Fibroblast of pulmonary artery (primary cell): Measurements from ENCODE around the gene MAP3K6.
A peak's percentile ranks its signal among the peaks of the same experiment; 100 is the strongest.

Experiments used
- DNase-seq: peaks from one replicate; pipeline ENCODE4 v3.0.0-alpha.2; 2010; ENCODE audit warnings: low read depth
- H3K4me3 ChIP-seq: replicated peaks from 2 replicates; pipeline ENCODE4 v1.5.1; 2011; ENCODE audit warnings: low read depth, mild to moderate bottlenecking, control low read depth, low read length, moderate library complexity
- TF ChIP-seq, protein P1 (sequence below): IDR thresholded peaks from 2 replicates; pipeline ENCODE4 v1.5.1; 2011; ENCODE audit warnings: mild to moderate bottlenecking, control low read depth, low read length, inconsistent platforms; ENCODE audit errors: missing control alignments

The MAP3K6 gene

DNA sequence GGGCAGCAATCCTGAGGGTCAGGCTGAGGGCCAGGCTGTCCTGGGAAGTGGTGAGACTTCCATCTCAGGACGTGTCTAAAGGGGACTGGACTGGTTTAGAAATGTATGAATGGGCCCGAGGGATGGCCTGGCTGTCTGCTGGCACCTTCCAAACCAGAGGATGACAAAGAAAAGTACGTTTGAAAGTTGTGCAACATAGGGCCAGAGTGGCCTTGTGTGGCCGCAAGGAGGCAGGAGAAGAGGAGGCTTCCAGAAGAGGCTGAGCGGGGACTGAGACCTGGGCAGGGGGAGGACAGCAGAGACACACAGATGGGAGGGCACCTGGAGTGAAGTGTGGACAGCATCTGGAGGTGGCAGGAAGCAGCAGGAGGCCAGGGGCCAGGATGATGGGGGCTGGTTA is 27.5 kb downstream of the MAP3K6 start:
- no peak for DNase-seq
- TF ChIP-seq, protein P1, sequence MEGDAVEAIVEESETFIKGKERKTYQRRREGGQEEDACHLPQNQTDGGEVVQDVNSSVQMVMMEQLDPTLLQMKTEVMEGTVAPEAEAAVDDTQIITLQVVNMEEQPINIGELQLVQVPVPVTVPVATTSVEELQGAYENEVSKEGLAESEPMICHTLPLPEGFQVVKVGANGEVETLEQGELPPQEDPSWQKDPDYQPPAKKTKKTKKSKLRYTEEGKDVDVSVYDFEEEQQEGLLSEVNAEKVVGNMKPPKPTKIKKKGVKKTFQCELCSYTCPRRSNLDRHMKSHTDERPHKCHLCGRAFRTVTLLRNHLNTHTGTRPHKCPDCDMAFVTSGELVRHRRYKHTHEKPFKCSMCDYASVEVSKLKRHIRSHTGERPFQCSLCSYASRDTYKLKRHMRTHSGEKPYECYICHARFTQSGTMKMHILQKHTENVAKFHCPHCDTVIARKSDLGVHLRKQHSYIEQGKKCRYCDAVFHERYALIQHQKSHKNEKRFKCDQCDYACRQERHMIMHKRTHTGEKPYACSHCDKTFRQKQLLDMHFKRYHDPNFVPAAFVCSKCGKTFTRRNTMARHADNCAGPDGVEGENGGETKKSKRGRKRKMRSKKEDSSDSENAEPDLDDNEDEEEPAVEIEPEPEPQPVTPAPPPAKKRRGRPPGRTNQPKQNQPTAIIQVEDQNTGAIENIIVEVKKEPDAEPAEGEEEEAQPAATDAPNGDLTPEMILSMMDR, result no peak
- H3K4me3 ChIP-seq, result no peak overlapping the region

DNA sequence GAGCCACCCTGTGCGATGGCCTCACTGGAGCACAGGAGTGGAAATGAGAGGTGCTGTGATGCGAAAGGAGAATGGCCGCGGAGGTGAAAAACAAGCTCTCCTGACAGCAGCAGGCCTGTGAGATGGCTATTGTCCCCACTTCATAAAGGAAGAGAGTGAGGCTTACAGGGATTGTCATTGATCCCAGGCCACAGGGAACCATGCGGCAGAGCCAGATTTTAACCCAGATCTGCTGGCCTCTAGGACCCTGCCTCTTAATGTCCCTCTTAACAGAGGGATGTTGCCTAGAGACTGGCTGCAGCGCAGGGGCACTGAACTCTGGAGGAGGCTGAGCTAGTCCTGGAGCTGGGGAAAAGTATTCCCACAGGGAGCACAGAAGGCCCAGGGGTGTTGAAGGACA is 28.0 kb downstream of the MAP3K6 start:
- TF ChIP-seq, protein P1, result no peak
- DNase-seq, result no peak
- H3K4me3 ChIP-seq, result no peak overlapping the region

DNA sequence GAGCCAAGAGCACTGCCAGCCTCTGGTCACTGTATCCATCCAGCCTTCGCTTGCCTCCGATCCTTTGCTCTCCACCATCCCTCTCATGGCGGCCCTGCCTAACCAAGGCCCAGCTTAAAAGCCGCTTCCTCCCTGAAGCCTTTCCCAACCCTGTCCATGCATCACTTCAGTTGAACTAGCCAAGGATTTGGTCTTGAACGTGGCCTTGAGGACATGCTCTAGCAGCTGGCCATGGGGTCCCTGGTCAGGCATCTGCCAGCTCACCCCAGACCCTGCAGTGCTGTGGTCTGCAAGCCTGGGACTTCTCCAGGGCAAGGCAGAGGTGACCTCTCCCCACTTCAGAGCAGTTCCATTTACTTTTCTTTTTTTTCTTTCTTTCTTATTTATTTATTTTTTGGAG is 30.0 kb downstream of the MAP3K6 start:
- TF ChIP-seq, protein P1, result no peak
- no peak overlapping the region for H3K4me3 ChIP-seq
- DNase-seq, result no peak

DNA sequence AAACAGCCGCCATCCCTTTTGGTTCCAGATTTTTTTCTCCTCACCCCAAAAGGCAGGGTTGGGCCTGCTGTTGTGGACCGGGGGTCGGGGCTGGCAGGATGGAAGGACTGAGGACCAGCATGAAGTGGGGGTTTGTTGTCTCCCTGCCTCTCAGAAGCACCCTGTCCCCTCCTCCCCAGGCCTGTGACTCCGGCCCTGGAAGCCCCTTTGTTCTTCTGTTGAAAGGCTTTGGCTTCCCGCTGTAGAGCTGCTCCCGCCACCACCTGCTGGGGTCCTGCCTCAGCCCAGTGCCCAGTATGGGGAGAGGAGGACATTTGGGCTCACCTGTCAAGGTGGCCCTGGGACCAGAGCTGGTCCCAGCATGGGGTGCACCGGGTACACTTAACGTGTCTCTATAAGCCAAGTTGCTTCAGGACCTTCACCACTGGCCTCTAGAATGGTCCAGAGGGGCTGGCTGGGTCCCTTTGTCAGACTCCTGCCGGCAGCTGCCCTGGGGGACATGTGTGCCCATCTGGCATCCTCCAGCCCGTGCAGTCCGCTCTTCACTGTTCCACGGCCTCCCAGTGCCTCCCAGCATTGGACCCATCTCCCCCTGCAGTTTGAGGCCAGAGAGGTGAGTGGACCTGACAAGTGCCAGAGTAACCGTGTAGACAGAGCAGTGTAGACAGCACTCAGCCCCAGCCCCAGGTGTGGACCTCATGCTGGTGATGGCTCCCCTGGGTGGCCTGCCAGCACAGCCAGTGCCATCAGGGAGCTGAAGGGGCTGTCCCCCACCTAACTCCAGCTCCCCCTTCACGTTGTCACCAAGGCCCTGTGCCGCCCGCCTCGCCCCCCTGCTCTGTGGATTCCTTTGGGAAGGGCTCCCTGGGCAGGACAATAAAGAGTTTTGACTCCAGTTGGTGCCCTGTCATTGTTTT is 31.0 kb downstream of the MAP3K6 start:
- TF ChIP-seq, protein P1, result no peak
- no peak overlapping the region for H3K4me3 ChIP-seq
- DNase-seq, result no peak

DNA sequence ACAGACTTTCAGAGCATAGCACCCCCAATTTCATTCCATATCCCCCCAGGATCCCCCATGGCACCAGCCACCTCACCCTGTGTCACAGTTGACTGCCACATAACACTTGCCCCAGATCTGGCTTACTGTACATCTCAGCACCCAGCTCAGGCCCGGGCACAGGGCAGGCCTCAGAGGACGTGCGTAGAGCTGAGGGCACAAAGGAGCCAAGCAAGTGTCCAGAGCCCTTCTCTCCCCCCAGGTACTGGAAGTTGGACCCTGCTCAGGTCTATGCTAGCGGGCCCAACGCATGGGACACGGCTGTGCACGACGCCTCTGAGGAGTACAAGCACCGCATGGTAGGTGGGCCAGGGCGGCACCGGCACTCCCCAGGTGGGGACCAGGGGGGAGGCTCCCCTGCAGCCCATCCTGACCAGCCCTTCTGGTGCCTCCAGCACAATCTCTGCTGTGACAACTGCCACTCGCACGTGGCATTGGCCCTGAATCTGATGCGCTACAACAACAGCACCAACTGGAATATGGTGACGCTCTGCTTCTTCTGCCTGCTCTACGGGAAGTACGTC is 33.0 kb downstream of the MAP3K6 start:
- no peak overlapping the region for H3K4me3 ChIP-seq
- TF ChIP-seq, protein P1, result no peak
- DNase-seq, result no peak

DNA sequence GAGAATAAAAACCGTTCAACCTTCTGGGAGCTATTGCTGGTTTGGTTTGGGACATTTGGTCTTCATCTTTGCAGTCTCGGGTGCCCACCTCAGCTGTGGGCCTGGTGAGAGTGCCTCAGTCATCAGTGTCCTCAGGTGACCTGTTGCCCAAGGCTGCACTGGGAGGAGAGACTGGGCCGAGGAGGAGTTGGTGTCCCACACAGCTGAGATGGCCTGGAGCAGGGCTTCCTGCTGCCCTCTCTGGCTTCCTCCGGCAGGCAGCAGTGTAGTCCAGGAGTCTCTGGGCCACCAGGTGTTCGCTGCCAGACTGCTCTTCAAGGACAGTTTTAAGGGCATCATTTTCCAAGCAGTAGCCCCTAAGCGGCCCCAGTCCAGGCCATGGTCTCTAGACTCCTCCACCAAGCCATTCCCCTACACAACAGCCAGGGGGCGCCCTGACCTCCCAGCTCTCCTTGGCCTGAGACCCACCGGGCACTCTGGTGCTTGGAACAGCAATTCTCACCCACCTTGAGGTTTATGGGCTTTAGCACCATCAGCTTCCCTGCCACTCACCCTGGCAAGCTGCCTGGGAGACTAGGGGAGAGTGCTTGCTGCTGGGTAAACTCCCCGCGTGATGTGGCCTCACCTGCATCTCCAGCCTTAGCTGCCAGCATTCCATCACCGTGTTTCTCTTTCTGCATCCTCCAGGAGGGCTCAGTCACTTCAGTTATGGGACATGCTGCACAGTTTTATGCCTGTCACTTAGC is 34.1 kb downstream of the MAP3K6 start:
- TF ChIP-seq, protein P1, result peak; percentile 83
- DNase-seq, result peak; percentile 53
- H3K4me3 ChIP-seq, result no peak overlapping the region
